Skin of body (tissue), 2 donors: ENCODE data around the gene NDUFA13. TPM values are rescaled to one million over a fixed set of nuclear protein-coding genes. Genes with fewer than 3 reads are reported as not detected.
"Not testable (repeated sequence)": the region's sequence is repeated elsewhere in the genome, so short reads cannot be mapped to it uniquely, and the experiment has no call there.

Experiments used
- DNase-seq: peaks from one replicate; lab custom pipeline; 2025; lab: John Stamatoyannopoulos, UW
- total RNA-seq: library from RNA; depleted of rRNA; stranded (reverse); fragments of >200 nt; gene quantifications from one replicate; pipeline ENCODE4 v1.2.3, GENCODE V29; 2014

Gene NDUFA13
- 102 TPM for total RNA-seq

GRCh38 chr19:19515642-19516519 lies at the start of gene NDUFA13:
NDUFA13 (plus strand) TSS chr19:19516225; CDS start chr19:19516239, 14 bp downstream.
- DNase-seq, result peak; percentile 84

- DNase-seq, result peak; percentile 7
Observed at GRCh38 chr19:19468424-19469050, 47.5 kb upstream of the NDUFA13 start.

GRCh38 chr19:19470579-19470978 lies 45.4 kb upstream of the NDUFA13 start:
- no peak for DNase-seq

GRCh38 chr19:19471682-19472081 lies 44.3 kb upstream of the NDUFA13 start:
- DNase-seq, result no peak

- not testable (repeated sequence) for DNase-seq
Observed at GRCh38 chr19:19472106-19472505, 43.9 kb upstream of the NDUFA13 start.

- DNase-seq, result no peak
Observed at GRCh38 chr19:19475015-19475765, 40.8 kb upstream of the NDUFA13 start.

GRCh38 chr19:19475849-19476828 lies 39.9 kb upstream of the NDUFA13 start:
- no peak for DNase-seq

GRCh38 chr19:19477705-19478383 lies 38.2 kb upstream of the NDUFA13 start:
- DNase-seq, result no peak

- no peak for DNase-seq
Observed at GRCh38 chr19:19480688-19481087, 35.3 kb upstream of the NDUFA13 start.

- DNase-seq, result peak; percentile 49
Observed at GRCh38 chr19:19482809-19483596, 33.0 kb upstream of the NDUFA13 start.

GRCh38 chr19:19485161-19485997 lies 30.6 kb upstream of the NDUFA13 start:
- DNase-seq, result no peak

GRCh38 chr19:19485998-19486290 lies 30.1 kb upstream of the NDUFA13 start:
- no peak for DNase-seq

- no peak for DNase-seq
Observed at GRCh38 chr19:19486343-19487076, 29.5 kb upstream of the NDUFA13 start.

GRCh38 chr19:19487077-19487949 lies 28.7 kb upstream of the NDUFA13 start:
- no peak for DNase-seq

GRCh38 chr19:19487950-19488874 lies 27.8 kb upstream of the NDUFA13 start:
- no peak for DNase-seq
